HepG2 (cell line): ENCODE data around the gene BACH1. TPM values are rescaled to one million over a fixed set of nuclear protein-coding genes. Genes with fewer than 3 reads are reported as not detected.

Experiments
- FOSL2 ChIP-seq: sonication (generic); formaldehyde crosslinking; IDR thresholded peaks from 2 replicates; pipeline ENCODE4 v1.4.0; 2020; ENCODE audit warnings: missing genetic modification reagents
- FOXP4 ChIP-seq: sonication (generic); formaldehyde crosslinking; IDR thresholded peaks from 2 replicates; pipeline ENCODE4 v1.4.0; 2020; ENCODE audit warnings: missing genetic modification reagents
- JUN ChIP-seq: sonication (generic); formaldehyde crosslinking; IDR thresholded peaks from 2 replicates; pipeline ENCODE4 v1.4.0; 2020; ENCODE audit warnings: mild to moderate bottlenecking, missing genetic modification reagents
- RAD21 ChIP-seq: fragments of 450-650 bp; formaldehyde crosslinking; IDR thresholded peaks from 2 replicates; pipeline ENCODE4 v1.5.0; 2020; ENCODE audit warnings: mild to moderate bottlenecking
- SNAPC5 ChIP-seq: sonication (generic); formaldehyde crosslinking; IDR thresholded peaks from 2 replicates; pipeline ENCODE4 v1.8.1; 2023; ENCODE audit warnings: mild to moderate bottlenecking, missing genetic modification reagents, borderline replicate concordance
- YEATS4 ChIP-seq: sonication (generic); formaldehyde crosslinking; IDR thresholded peaks from 2 replicates; pipeline ENCODE4 v1.4.0; 2020; ENCODE audit warnings: missing genetic modification reagents, borderline replicate concordance
- ZBTB8A ChIP-seq: sonication (generic); formaldehyde crosslinking; IDR thresholded peaks from 2 replicates; pipeline ENCODE4 v1.4.0; 2020; ENCODE audit warnings: mild to moderate bottlenecking, low read depth, missing genetic modification reagents, borderline replicate concordance
- ZNF605 ChIP-seq: sonication (generic); formaldehyde crosslinking; IDR thresholded peaks from 2 replicates; pipeline ENCODE4 v1.8.0; 2022; ENCODE audit warnings: mild to moderate bottlenecking, missing genetic modification reagents
- ZNF710 ChIP-seq: sonication (generic); formaldehyde crosslinking; IDR thresholded peaks from 2 replicates; pipeline ENCODE4 v1.5.0; 2020; ENCODE audit warnings: mild to moderate bottlenecking, missing genetic modification reagents, borderline replicate concordance
- ZSCAN25 ChIP-seq: sonication (generic); formaldehyde crosslinking; IDR thresholded peaks from 2 replicates; pipeline ENCODE4 v1.8.0; 2022; ENCODE audit warnings: mild to moderate bottlenecking, missing genetic modification reagents
- polyA plus RNA-seq, 8 experiments: library from polyadenylated mRNA; depleted of rRNA in 3 of 8; stranded (reverse) in 7 of 8; unstranded in 1 of 8; fragments of >200 nt; fragmentation: Illumina TruSeq in 4 of 8; extraction: Trizol in 4 of 8; gene quantifications; 2 replicates each; pipeline versions ENCODE4 v1.2.1 to v1.2.3, GENCODE V29; 2011 to 2016; ENCODE audit warnings: low read depth in 4 of 8, missing spikeins in 1 of 8, mixed read lengths in 1 of 8; ENCODE audit not compliant: insufficient read depth in 1 of 8
- total RNA-seq, 5 experiments: library from RNA; depleted of rRNA; stranded (reverse); fragments of >200 nt; fragmentation: Illumina TruSeq; extraction: Trizol; gene quantifications; 2 replicates each; pipeline ENCODE4 v1.2.3, GENCODE V29; 2016; ENCODE audit warnings: low read depth in 1 of 5
- TF ChIP-seq, protein P1 (sequence below): sonication (generic); formaldehyde crosslinking; IDR thresholded peaks from 2 replicates; pipeline ENCODE4 v1.9.0; 2021; ENCODE audit warnings: missing genetic modification reagents, borderline replicate concordance
- TF ChIP-seq, protein P2 (sequence below): IDR thresholded peaks from 2 replicates; pipeline ENCODE4 v1.6.1; 2016; ENCODE audit warnings: low read depth, missing genetic modification reagents, missing compliant biosample characterization
- TF ChIP-seq, protein P3 (sequence below): IDR thresholded peaks from 2 replicates; pipeline ENCODE4 v1.6.1; 2016; ENCODE audit warnings: low read depth, control low read depth

The BACH1 gene
- total and polyA plus RNA-seq, 2 of the 13 experiments (the other 11 are each of a cell fraction or from before 2014, with no cell fraction given): 16.5 to 51.7 TPM

DNA sequence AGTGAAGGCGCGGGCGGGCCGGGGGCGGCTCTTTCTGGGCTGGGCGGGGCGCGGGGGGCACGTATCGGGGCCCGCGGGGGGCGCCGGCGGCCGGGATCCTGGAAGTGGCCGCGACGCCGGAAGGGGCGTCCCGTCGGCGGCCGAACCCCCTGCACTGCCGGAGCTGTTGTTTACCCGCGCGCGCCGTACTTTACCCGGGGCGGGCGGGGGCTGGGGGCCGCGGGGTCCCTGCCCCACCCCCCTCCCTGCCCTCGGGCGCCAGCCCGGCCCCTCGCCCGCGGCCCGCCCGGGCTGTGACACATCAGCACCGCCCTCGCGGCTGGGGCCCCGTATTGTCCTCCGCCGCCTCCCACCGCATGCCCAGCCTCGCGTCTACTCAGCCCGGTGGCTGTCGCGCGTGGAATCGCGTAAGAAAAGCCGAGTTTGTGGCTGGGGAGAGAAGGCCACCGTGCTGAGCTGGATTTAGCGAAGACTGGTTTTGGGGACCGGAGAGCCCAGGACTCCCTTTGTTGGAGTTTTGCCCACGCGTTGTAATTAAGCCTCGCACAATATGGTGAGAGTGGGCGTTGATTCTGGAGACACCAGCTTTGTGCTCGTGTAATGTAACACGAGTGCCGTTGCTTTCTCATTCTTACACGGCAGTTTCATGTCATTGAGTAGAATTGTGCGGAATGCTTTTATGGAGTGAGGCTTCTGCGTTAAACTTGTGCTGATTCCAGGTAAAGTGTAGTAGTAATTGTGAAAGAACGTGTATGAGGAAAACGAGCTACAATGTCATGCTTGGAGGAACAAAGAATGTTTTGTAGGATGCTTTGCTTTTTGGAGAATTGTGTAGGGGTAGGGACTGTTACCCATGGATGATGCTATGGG lies 559 bp downstream of the BACH1 start (continued):
- TF ChIP-seq, protein P1, sequence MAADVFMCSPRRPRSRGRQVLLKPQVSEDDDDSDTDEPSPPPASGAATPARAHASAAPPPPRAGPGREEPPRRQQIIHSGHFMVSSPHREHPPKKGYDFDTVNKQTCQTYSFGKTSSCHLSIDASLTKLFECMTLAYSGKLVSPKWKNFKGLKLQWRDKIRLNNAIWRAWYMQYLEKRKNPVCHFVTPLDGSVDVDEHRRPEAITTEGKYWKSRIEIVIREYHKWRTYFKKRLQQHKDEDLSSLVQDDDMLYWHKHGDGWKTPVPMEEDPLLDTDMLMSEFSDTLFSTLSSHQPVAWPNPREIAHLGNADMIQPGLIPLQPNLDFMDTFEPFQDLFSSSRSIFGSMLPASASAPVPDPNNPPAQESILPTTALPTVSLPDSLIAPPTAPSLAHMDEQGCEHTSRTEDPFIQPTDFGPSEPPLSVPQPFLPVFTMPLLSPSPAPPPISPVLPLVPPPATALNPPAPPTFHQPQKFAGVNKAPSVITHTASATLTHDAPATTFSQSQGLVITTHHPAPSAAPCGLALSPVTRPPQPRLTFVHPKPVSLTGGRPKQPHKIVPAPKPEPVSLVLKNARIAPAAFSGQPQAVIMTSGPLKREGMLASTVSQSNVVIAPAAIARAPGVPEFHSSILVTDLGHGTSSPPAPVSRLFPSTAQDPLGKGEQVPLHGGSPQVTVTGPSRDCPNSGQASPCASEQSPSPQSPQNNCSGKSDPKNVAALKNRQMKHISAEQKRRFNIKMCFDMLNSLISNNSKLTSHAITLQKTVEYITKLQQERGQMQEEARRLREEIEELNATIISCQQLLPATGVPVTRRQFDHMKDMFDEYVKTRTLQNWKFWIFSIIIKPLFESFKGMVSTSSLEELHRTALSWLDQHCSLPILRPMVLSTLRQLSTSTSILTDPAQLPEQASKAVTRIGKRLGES (CRISPR knock-in tag): no peak
- peak; percentile 8; the same call in 1 of the 2 replicates for TF ChIP-seq RAD21
- no peak for TF ChIP-seq ZNF605 (CRISPR knock-in tag)
- no peak for TF ChIP-seq ZSCAN25 (CRISPR knock-in tag)
- no peak for TF ChIP-seq ZNF710
- no peak for TF ChIP-seq ZBTB8A
- TF ChIP-seq, protein P2, sequence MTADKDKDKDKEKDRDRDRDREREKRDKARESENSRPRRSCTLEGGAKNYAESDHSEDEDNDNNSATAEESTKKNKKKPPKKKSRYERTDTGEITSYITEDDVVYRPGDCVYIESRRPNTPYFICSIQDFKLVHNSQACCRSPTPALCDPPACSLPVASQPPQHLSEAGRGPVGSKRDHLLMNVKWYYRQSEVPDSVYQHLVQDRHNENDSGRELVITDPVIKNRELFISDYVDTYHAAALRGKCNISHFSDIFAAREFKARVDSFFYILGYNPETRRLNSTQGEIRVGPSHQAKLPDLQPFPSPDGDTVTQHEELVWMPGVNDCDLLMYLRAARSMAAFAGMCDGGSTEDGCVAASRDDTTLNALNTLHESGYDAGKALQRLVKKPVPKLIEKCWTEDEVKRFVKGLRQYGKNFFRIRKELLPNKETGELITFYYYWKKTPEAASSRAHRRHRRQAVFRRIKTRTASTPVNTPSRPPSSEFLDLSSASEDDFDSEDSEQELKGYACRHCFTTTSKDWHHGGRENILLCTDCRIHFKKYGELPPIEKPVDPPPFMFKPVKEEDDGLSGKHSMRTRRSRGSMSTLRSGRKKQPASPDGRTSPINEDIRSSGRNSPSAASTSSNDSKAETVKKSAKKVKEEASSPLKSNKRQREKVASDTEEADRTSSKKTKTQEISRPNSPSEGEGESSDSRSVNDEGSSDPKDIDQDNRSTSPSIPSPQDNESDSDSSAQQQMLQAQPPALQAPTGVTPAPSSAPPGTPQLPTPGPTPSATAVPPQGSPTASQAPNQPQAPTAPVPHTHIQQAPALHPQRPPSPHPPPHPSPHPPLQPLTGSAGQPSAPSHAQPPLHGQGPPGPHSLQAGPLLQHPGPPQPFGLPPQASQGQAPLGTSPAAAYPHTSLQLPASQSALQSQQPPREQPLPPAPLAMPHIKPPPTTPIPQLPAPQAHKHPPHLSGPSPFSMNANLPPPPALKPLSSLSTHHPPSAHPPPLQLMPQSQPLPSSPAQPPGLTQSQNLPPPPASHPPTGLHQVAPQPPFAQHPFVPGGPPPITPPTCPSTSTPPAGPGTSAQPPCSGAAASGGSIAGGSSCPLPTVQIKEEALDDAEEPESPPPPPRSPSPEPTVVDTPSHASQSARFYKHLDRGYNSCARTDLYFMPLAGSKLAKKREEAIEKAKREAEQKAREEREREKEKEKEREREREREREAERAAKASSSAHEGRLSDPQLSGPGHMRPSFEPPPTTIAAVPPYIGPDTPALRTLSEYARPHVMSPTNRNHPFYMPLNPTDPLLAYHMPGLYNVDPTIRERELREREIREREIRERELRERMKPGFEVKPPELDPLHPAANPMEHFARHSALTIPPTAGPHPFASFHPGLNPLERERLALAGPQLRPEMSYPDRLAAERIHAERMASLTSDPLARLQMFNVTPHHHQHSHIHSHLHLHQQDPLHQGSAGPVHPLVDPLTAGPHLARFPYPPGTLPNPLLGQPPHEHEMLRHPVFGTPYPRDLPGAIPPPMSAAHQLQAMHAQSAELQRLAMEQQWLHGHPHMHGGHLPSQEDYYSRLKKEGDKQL: no peak
- TF ChIP-seq FOSL2 (CRISPR knock-in tag): peak; percentile 67
- peak; percentile 80; the same call in 1 of the 2 replicates for TF ChIP-seq YEATS4 (CRISPR knock-in tag)
- TF ChIP-seq, protein P3, sequence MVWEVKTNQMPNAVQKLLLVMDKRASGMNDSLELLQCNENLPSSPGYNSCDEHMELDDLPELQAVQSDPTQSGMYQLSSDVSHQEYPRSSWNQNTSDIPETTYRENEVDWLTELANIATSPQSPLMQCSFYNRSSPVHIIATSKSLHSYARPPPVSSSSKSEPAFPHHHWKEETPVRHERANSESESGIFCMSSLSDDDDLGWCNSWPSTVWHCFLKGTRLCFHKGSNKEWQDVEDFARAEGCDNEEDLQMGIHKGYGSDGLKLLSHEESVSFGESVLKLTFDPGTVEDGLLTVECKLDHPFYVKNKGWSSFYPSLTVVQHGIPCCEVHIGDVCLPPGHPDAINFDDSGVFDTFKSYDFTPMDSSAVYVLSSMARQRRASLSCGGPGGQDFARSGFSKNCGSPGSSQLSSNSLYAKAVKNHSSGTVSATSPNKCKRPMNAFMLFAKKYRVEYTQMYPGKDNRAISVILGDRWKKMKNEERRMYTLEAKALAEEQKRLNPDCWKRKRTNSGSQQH (CRISPR knock-in tag): peak; percentile 90
- 0 out of 2 replicates have a peak, but pooled peaks have one; percentile 34 for TF ChIP-seq SNAPC5
- TF ChIP-seq FOXP4: peak; percentile 67
- no peak for TF ChIP-seq JUN (CRISPR knock-in tag)
